ENCODE measurements around the gene AKAP12. TPM values are rescaled to one million over a fixed set of nuclear protein-coding genes. Genes with fewer than 3 reads are reported as not detected.

AKAP12 gene
- polyA plus RNA-seq, 1 donor (not counting 4 experiments of a cell fraction or from before 2014, with no cell fraction given) = 0.56 TPM

DNA sequence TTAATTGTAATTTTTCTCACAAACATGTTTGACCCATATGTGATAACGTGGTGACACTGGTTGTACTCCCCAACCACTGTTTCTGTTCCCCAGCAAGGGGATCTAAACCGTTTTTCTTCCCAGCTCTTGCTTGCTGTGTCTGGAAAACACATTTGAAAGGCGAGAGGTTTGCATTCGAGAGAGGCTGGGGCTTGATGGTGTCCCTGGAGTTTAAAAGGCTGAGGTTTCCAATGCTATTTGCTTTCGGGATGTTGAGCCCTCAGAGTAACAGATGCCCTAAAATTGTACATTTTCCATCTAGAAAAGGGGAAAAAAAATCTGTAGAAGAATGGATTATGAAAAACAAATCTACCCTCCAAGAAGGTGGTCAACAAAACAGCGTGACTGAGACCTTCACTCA lies 35.4 kb downstream of the AKAP12 start:
- no peak overlapping the region for H3K9ac ChIP-seq (ENCODE audit: control insufficient read depth, extremely low read depth, insufficient read depth, low read length)
- DNase-seq (ENCODE audit: low read depth, low spot score) (no peak), FAIRE-seq (no peak)
- no peak overlapping the region for H3K27ac ChIP-seq (ENCODE audit: control insufficient read depth, insufficient read depth, low read length)
- H3K27me3 ChIP-seq (ENCODE audit: control insufficient read depth, extremely low read depth, insufficient read depth, low read length) = no peaks in the 10 kb centered on the region
- no peaks in the 10 kb centered on the region for H4K20me1 ChIP-seq (ENCODE audit: control insufficient read depth, extremely low read depth, insufficient read depth, low read length)
- no peaks in the 10 kb centered on the region for H3K4me1 ChIP-seq (ENCODE audit: control insufficient read depth, extremely low read depth, insufficient read depth, low read length)
- H3K9me1 ChIP-seq (ENCODE audit: control insufficient read depth, extremely low read depth, insufficient read depth, low read length) = no peaks in the 10 kb centered on the region
- H3K4me2 ChIP-seq (ENCODE audit: control insufficient read depth, extremely low read depth, insufficient read depth, low read depth, low read length) = no peak overlapping the region
- no peaks in the 10 kb centered on the region for H3K9me3 ChIP-seq (ENCODE audit: control insufficient read depth, low read depth, low read length)
- H2AFZ ChIP-seq (ENCODE audit: control insufficient read depth, low read length) = no peak overlapping the region
- no peak overlapping the region for H3K4me3 ChIP-seq (ENCODE audit: control insufficient read depth in 2 of 3, extremely low read depth in 1 of 3, insufficient read depth in 2 of 3, low read depth in 1 of 3, low read length in 3 of 3)
- dilution Hi-C loops (cut with MboI; ENCODE audit: extremely low pct_ligation_motif_present, low sequenced_read_pairs) = no loop called here
- no peaks in the 10 kb centered on the region for H3K36me3 ChIP-seq (ENCODE audit: control insufficient read depth in 2 of 2, extremely low read depth in 1 of 2, insufficient read depth in 2 of 2, low read length in 2 of 2)
- TF ChIP-seq, protein P1, sequence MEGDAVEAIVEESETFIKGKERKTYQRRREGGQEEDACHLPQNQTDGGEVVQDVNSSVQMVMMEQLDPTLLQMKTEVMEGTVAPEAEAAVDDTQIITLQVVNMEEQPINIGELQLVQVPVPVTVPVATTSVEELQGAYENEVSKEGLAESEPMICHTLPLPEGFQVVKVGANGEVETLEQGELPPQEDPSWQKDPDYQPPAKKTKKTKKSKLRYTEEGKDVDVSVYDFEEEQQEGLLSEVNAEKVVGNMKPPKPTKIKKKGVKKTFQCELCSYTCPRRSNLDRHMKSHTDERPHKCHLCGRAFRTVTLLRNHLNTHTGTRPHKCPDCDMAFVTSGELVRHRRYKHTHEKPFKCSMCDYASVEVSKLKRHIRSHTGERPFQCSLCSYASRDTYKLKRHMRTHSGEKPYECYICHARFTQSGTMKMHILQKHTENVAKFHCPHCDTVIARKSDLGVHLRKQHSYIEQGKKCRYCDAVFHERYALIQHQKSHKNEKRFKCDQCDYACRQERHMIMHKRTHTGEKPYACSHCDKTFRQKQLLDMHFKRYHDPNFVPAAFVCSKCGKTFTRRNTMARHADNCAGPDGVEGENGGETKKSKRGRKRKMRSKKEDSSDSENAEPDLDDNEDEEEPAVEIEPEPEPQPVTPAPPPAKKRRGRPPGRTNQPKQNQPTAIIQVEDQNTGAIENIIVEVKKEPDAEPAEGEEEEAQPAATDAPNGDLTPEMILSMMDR (optimal IDR thresholded peaks at IDR 0.05 in 1 of 3, IDR thresholded peaks at IDR 0.05 in 1 of 3, conservative IDR thresholded peaks at IDR 0.05 in 1 of 3; ENCODE audit: extremely low read depth in 1 of 3, insufficient read depth in 2 of 3, low read length in 3 of 3) = no peak
- no peak for TF ChIP-seq EZH2 (IDR thresholded peaks at IDR 0.05; ENCODE audit: low read length)
- no peaks in the 10 kb centered on the region for H3K79me2 ChIP-seq (ENCODE audit: control insufficient read depth, insufficient read depth, low read length)

DNA sequence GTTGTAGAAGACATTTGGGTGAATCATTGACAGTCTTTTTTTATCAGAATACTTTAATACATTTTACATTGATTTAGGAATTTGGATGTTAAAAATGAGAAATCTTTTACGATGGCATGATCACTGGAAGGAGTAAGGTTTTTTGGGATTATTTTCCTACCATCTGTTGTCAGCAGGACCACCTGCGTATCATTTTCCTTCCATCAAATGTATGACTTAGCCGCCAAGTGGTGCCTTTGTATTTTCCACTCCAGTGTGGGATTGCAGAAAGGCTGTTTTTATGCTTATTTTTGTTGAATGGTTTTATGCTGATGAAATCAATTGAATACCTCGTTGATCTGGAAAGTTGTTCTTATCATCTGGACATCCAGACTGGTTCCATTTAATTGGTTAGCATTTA lies 35.8 kb downstream of the AKAP12 start:
- dilution Hi-C loops (cut with MboI; ENCODE audit: extremely low pct_ligation_motif_present, low sequenced_read_pairs) = no loop called here
- TF ChIP-seq, protein P1 (optimal IDR thresholded peaks at IDR 0.05 in 1 of 3, IDR thresholded peaks at IDR 0.05 in 1 of 3, conservative IDR thresholded peaks at IDR 0.05 in 1 of 3; ENCODE audit: extremely low read depth in 1 of 3, insufficient read depth in 2 of 3, low read length in 3 of 3) = no peak
- TF ChIP-seq EZH2 (IDR thresholded peaks at IDR 0.05; ENCODE audit: low read length) = no peak
- Histone ChIP-seq H3K27me3 (ENCODE audit: control insufficient read depth, extremely low read depth, insufficient read depth, low read length) (no peaks in the 10 kb centered on the region), H3K9me1 (ENCODE audit: control insufficient read depth, extremely low read depth, insufficient read depth, low read length) (no peaks in the 10 kb centered on the region), H3K79me2 (ENCODE audit: control insufficient read depth, insufficient read depth, low read length) (no peaks in the 10 kb centered on the region), H3K4me1 (ENCODE audit: control insufficient read depth, extremely low read depth, insufficient read depth, low read length) (no peaks in the 10 kb centered on the region), H4K20me1 (ENCODE audit: control insufficient read depth, extremely low read depth, insufficient read depth, low read length) (no peaks in the 10 kb centered on the region), H3K27ac (ENCODE audit: control insufficient read depth, insufficient read depth, low read length) (no peak overlapping the region), H2AFZ (ENCODE audit: control insufficient read depth, low read length) (no peak overlapping the region), H3K4me2 (ENCODE audit: control insufficient read depth, extremely low read depth, insufficient read depth, low read depth, low read length) (no peak overlapping the region), H3K4me3 (ENCODE audit: control insufficient read depth in 2 of 3, extremely low read depth in 1 of 3, insufficient read depth in 2 of 3, low read depth in 1 of 3, low read length in 3 of 3) (no peak overlapping the region), H3K9ac (ENCODE audit: control insufficient read depth, extremely low read depth, insufficient read depth, low read length) (no peak overlapping the region), H3K9me3 (ENCODE audit: control insufficient read depth, low read depth, low read length) (no peaks in the 10 kb centered on the region), H3K36me3 (ENCODE audit: control insufficient read depth in 2 of 2, extremely low read depth in 1 of 2, insufficient read depth in 2 of 2, low read length in 2 of 2) (no peaks in the 10 kb centered on the region)
- DNase-seq (ENCODE audit: low read depth, low spot score) (no peak), FAIRE-seq (no peak)
